Liver (tissue), 9 donors: ENCODE data around the gene PKP3. TPM values are rescaled to one million over a fixed set of nuclear protein-coding genes. Genes with fewer than 3 reads are reported as not detected.

Source experiments
- DNase-seq: peaks from one replicate; pipeline ENCODE4 v3.0.0-alpha.2; 2017; ENCODE audit warnings: low spot score
- H3K27ac ChIP-seq, 2 donors: one replicate each; pipeline ENCODE4 v1.7.0; 2013; ENCODE audit warnings: inconsistent platforms in 2 of 2, low read length in 2 of 2, control low read depth in 1 of 2, low read depth in 1 of 2, mild to moderate bottlenecking in 1 of 2
- H3K27me3 ChIP-seq, 4 donors: one replicate each; pipeline versions ENCODE4 v1.6.1 to v1.7.0; 2013; ENCODE audit warnings: low read length in 3 of 4, inconsistent platforms in 1 of 4, mild to moderate bottlenecking in 1 of 4, moderate library complexity in 1 of 4; ENCODE audit not compliant: control insufficient read depth in 4 of 4, insufficient read depth in 4 of 4
- H3K36me3 ChIP-seq, 4 donors: one replicate each; pipeline versions ENCODE4 v1.6.1 to v1.7.0; 2013; ENCODE audit warnings: low read length in 3 of 4, mild to moderate bottlenecking in 3 of 4, low read depth in 1 of 4, moderate library complexity in 1 of 4; ENCODE audit not compliant: control insufficient read depth in 4 of 4, insufficient read depth in 3 of 4
- H3K4me1 ChIP-seq, 4 donors: one replicate each; pipeline versions ENCODE4 v1.6.1 to v1.7.0; 2013; ENCODE audit warnings: low read length in 3 of 4, mild to moderate bottlenecking in 3 of 4, moderate library complexity in 1 of 4; ENCODE audit not compliant: control insufficient read depth in 4 of 4, insufficient read depth in 4 of 4
- H3K4me3 ChIP-seq, 3 donors: one replicate each; pipeline versions ENCODE4 v1.6.1 to v1.7.0; 2013; ENCODE audit warnings: low read length in 3 of 3, control low read depth in 1 of 3, low read depth in 1 of 3, mild to moderate bottlenecking in 1 of 3
- H3K9ac ChIP-seq, 2 donors: one replicate each; pipeline ENCODE4 v1.7.0; 2013; ENCODE audit warnings: low read length in 2 of 2, mild to moderate bottlenecking in 2 of 2, moderate library complexity in 2 of 2, control low read depth in 1 of 2, low read depth in 1 of 2
- H3K9me3 ChIP-seq, 4 donors: one replicate each; pipeline versions ENCODE4 v1.6.1 to v1.7.0; 2013; ENCODE audit warnings: low read length in 3 of 4; ENCODE audit not compliant: control insufficient read depth in 4 of 4
- ATF3 ChIP-seq: IDR thresholded peaks from 2 replicates; pipeline ENCODE4 v1.6.1; 2016; ENCODE audit warnings: antibody characterized with exemption
- CTCF ChIP-seq: fragments of 150-350 bp; IDR thresholded peaks from 2 replicates; pipeline ENCODE4 v1.5.1; 2017; ENCODE audit warnings: improper control_type of control experiment, low read depth, low read length; ENCODE audit not compliant: missing input control
- EGR1 ChIP-seq, 2 donors: IDR thresholded peaks; 2 replicates each; pipeline ENCODE4 v1.6.1; 2016 to 2018; ENCODE audit warnings: antibody characterized with exemption in 2 of 2, low read depth in 2 of 2
- FOXA2 ChIP-seq: IDR thresholded peaks from 2 replicates; pipeline ENCODE4 v1.6.1; 2016; ENCODE audit warnings: antibody characterized with exemption
- HNF4G ChIP-seq: IDR thresholded peaks from 2 replicates; pipeline ENCODE4 v1.6.1; 2016; ENCODE audit warnings: antibody characterized with exemption
- NR2F2 ChIP-seq: IDR thresholded peaks from 2 replicates; pipeline ENCODE4 v1.6.1; 2016; ENCODE audit warnings: antibody characterized with exemption
- RAD21 ChIP-seq, 2 donors: IDR thresholded peaks; 2 replicates each; pipeline ENCODE4 v1.6.1; 2016; ENCODE audit warnings: antibody characterized with exemption in 2 of 2, mild to moderate bottlenecking in 2 of 2
- RXRA ChIP-seq, 2 donors: IDR thresholded peaks; 2 replicates each; pipeline ENCODE4 v1.6.1; 2017 to 2018; ENCODE audit warnings: antibody characterized with exemption in 2 of 2, mild to moderate bottlenecking in 1 of 2
- SP1 ChIP-seq: IDR thresholded peaks from 2 replicates; pipeline ENCODE4 v1.6.1; 2018; ENCODE audit warnings: antibody characterized with exemption, mild to moderate bottlenecking
- TAF1 ChIP-seq: conservative IDR thresholded peaks from 2 replicates; pipeline ENCODE4 v1.6.1; 2016; ENCODE audit warnings: antibody characterized with exemption, mild to moderate bottlenecking
- YY1 ChIP-seq: IDR thresholded peaks from 2 replicates; pipeline ENCODE4 v1.6.1; 2016; ENCODE audit warnings: antibody characterized with exemption, mild to moderate bottlenecking
- WGBS: extraction: QIAGEN DNeasy Blood & Tissue Kit; methylation state at CpG from one replicate; pipeline ENCODE4 v1.1.7; 2013; 5-methylcytosine and 5-hydroxymethylcytosine counted together
- polyA plus RNA-seq, 2 donors: library from polyadenylated mRNA; stranded (reverse) in 1 of 2; unstranded in 1 of 2; fragments of 200-250 nt in 1 of 2; fragments of >200 nt in 1 of 2; fragmentation: Nextera tagmentation in 1 of 2; extraction: Ambion mirVana in 1 of 2; gene quantifications; one replicate each; pipeline versions ENCODE4 v1.2.1 to v1.2.3, GENCODE V29; 2013 to 2015
- total RNA-seq, 2 donors: library from RNA; depleted of rRNA; stranded (reverse); fragments of >200 nt; gene quantifications; one replicate each; pipeline ENCODE4 v1.2.3, GENCODE V29; 2014
- TF ChIP-seq, protein P1 (sequence below): IDR thresholded peaks from 2 replicates; pipeline ENCODE4 v1.6.1; 2016; ENCODE audit warnings: antibody characterized with exemption
- donor health status: healthy.
- donor health status: healthy.
- donor health status: healthy.
- donor health status: healthy.
- donor health status: healthy.

The PKP3 gene
- total and polyA plus RNA-seq, 4 donors, result 0.08 to 0.37 (median 0.25) TPM; not detected in 1

DNA sequence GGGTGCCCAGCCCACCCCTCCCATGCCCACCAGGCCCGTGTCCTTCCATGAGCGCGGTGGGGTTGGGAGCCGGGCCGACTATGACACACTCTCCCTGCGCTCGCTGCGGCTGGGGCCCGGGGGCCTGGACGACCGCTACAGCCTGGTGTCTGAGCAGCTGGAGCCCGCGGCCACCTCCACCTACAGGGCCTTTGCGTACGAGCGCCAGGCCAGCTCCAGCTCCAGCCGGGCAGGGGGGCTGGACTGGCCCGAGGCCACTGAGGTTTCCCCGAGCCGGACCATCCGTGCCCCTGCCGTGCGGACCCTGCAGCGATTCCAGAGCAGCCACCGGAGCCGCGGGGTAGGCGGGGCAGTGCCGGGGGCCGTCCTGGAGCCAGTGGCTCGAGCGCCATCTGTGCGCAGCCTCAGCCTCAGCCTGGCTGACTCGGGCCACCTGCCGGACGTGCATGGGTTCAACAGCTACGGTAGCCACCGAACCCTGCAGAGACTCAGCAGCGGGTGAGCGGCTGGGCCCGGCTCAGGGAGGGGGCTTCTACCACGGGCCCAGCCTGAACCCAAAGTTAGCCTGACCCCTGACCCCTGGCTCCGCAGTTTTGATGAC is 3.0 kb downstream of the PKP3 start:
- H3K36me3 ChIP-seq, result no peaks in the 10 kb centered on the region
- peaks cover 4 to 15% (median 8%) of the 10 kb centered on the region in 4 donors for H3K4me1 ChIP-seq
- H3K27ac ChIP-seq, result no peak overlapping the region
- H3K9ac ChIP-seq, result no peak overlapping the region
- H3K4me3 ChIP-seq, result peak overlapping the region in 1 of 3 donors; percentile 36
- DNase-seq, result no peak
- H3K27me3 ChIP-seq, result peaks cover 0 to 3% (median 0%) of the 10 kb centered on the region in 4 donors
- no peaks in the 10 kb centered on the region for H3K9me3 ChIP-seq
- WGBS, result 51% methylated on average over 43 of the region's 43 CpGs
- TF ChIP-seq SP1 (no peak), CTCF (peak; percentile 37), EGR1 (IDR thresholded peaks at IDR 0.05; ENCODE audit: low read depth in 2 of 2) (no peak), YY1 (no peak), RAD21 (IDR thresholded peaks at IDR 0.05) (peak; percentile 62 to 79), RXRA (IDR thresholded peaks at IDR 0.05) (no peak), TAF1 (no peak)

- Histone ChIP-seq H3K4me3 (no peak overlapping the region), H3K4me1 (peaks cover 4 to 15% (median 8%) of the 10 kb centered on the region in 4 donors), H3K9me3 (no peaks in the 10 kb centered on the region), H3K27me3 (peaks cover 0 to 3% (median 0%) of the 10 kb centered on the region in 4 donors), H3K9ac (no peak overlapping the region), H3K27ac (no peak overlapping the region), H3K36me3 (no peaks in the 10 kb centered on the region)
- DNase-seq, result no peak
- TF ChIP-seq FOXA2 (no peak), EGR1 (IDR thresholded peaks at IDR 0.05; ENCODE audit: low read depth in 2 of 2) (no peak), ATF3 (no peak), HNF4G (no peak)
- TF ChIP-seq, protein P1, sequence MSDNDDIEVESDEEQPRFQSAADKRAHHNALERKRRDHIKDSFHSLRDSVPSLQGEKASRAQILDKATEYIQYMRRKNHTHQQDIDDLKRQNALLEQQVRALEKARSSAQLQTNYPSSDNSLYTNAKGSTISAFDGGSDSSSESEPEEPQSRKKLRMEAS, result no peak
- whole genome bisulfite sequencing, result 96% methylated on average over 20 of the region's 20 CpGs
These were observed 4.8 kb downstream of the PKP3 start for GRCh38 chr11:398826-399225.

GRCh38 chr11:399731-400211 is 5.8 kb downstream of the PKP3 start:
- TF ChIP-seq NR2F2, result no peak
- WGBS, result 92% methylated on average over 21 of the region's 21 CpGs
- Histone ChIP-seq H3K27ac (no peak overlapping the region), H3K4me3 (no peak overlapping the region), H3K9ac (no peak overlapping the region), H3K27me3 (peaks cover 0 to 3% (median 0%) of the 10 kb centered on the region in 4 donors), H3K9me3 (no peaks in the 10 kb centered on the region), H3K36me3 (peaks cover 0 to under 1% (median 0%) of the 10 kb centered on the region in 4 donors), H3K4me1 (peaks cover 4 to 17% (median 9%) of the 10 kb centered on the region in 4 donors)
- DNase-seq, result no peak
